MM.1S (cell line): ENCODE results near the gene LEF1.

Source experiments
- DNase-seq: peaks from one replicate; pipeline ENCODE4 v3.0.0-alpha.2; 2015
- H2AFZ ChIP-seq: fragments of 300-600 bp; sonication (generic); 2 replicates; pipeline ENCODE4 v1.6.0; 2016; ENCODE audit warnings: antibody characterized with exemption, low read length
- H3F3A ChIP-seq: fragments of 300-600 bp; sonication (generic); 2 replicates; pipeline ENCODE4 v1.6.1; 2016; ENCODE audit warnings: mild to moderate bottlenecking, antibody characterized with exemption, low read length, moderate library complexity, mixed read lengths; ENCODE audit not compliant: insufficient read depth
- H3K27ac ChIP-seq: fragments of 300-600 bp; sonication (generic); 2 replicates; pipeline ENCODE4 v1.5.1; 2016; ENCODE audit warnings: mild to moderate bottlenecking, low read length
- H3K27me3 ChIP-seq: fragments of 300-600 bp; sonication (generic); replicated peaks from 2 replicates; pipeline ENCODE4 v1.6.0; 2016; ENCODE audit warnings: low read length; ENCODE audit not compliant: insufficient read depth
- H3K36me3 ChIP-seq: fragments of 300-600 bp; sonication (generic); replicated peaks from 2 replicates; pipeline ENCODE4 v1.6.1; 2016; ENCODE audit warnings: mild to moderate bottlenecking, low read length, mixed read lengths; ENCODE audit not compliant: insufficient read depth
- H3K4me1 ChIP-seq: fragments of 300-600 bp; sonication (generic); 2 replicates; pipeline ENCODE4 v1.6.1; 2016; ENCODE audit warnings: low read length, mixed read lengths
- H3K4me2 ChIP-seq: fragments of 300-600 bp; sonication (generic); 2 replicates; pipeline ENCODE4 v1.6.0; 2016; ENCODE audit warnings: low read depth, low read length
- H3K4me3 ChIP-seq: fragments of 300-600 bp; sonication (generic); 2 replicates; pipeline ENCODE4 v1.5.1; 2016; ENCODE audit warnings: low read length, mixed read lengths
- H3K79me2 ChIP-seq: fragments of 300-600 bp; sonication (generic); 2 replicates; pipeline ENCODE4 v1.6.1; 2016; ENCODE audit warnings: mixed run types, low read length, mixed read lengths
- H3K9ac ChIP-seq: fragments of 300-600 bp; sonication (generic); 2 replicates; pipeline ENCODE4 v1.6.1; 2016; ENCODE audit warnings: low read length, mixed read lengths
- H3K9me2 ChIP-seq: fragments of 300-600 bp; sonication (generic); replicated peaks from 2 replicates; pipeline ENCODE4 v1.6.1; 2016; ENCODE audit warnings: mild to moderate bottlenecking, low read length, mixed read lengths; ENCODE audit not compliant: insufficient read depth
- H3K9me3 ChIP-seq: fragments of 300-600 bp; sonication (generic); replicated peaks from 2 replicates; pipeline ENCODE4 v1.6.1; 2016; ENCODE audit warnings: mild to moderate bottlenecking, low read length, mixed read lengths; ENCODE audit not compliant: insufficient read depth
- H4K20me1 ChIP-seq: fragments of 300-600 bp; sonication (generic); 2 replicates; pipeline ENCODE4 v1.6.1; 2016; ENCODE audit warnings: mild to moderate bottlenecking, low read length, moderate library complexity, mixed read lengths; ENCODE audit not compliant: insufficient read depth
- CTCF ChIP-seq: fragments of 300-600 bp; sonication (generic); IDR thresholded peaks from 2 replicates; pipeline ENCODE4 v1.5.1; 2016; ENCODE audit warnings: antibody characterized with exemption, low read length, mixed read lengths
- EZH2 ChIP-seq: fragments of 300-600 bp; sonication (generic); optimal IDR thresholded peaks from 2 replicates; pipeline ENCODE3; 2017; ENCODE audit warnings: low read depth, mild to moderate bottlenecking, antibody characterized with exemption, low read length, mixed read lengths
- EZH2phosphoT487 ChIP-seq: fragments of 300-600 bp; sonication (generic); IDR thresholded peaks from 2 replicates; pipeline ENCODE4 v1.6.1; 2018; ENCODE audit warnings: antibody characterized with exemption, low read length

Gene LEF1

GRCh38 chr4:108141213-108141950 lies 27.4 kb downstream of the LEF1 start:
- H2AFZ ChIP-seq: no peak overlapping the region
- H3K36me3 ChIP-seq: no peaks in the 10 kb centered on the region
- no peaks in the 10 kb centered on the region for H3K9me3 ChIP-seq
- no peak for TF ChIP-seq EZH2phosphoT487
- no peak for TF ChIP-seq CTCF
- no peak for TF ChIP-seq EZH2
- no peak overlapping the region for H3K9ac ChIP-seq
- no peaks in the 10 kb centered on the region for H3K27me3 ChIP-seq
- peaks cover 7% of the 10 kb centered on the region; the same call in 1 of the 2 replicates for H3K4me1 ChIP-seq
- H3K9me2 ChIP-seq: no peaks in the 10 kb centered on the region
- no peaks in the 10 kb centered on the region for H3F3A ChIP-seq
- DNase-seq: no peak
- no peaks in the 10 kb centered on the region for H4K20me1 ChIP-seq
- H3K4me3 ChIP-seq: no peak overlapping the region
- no peak overlapping the region for H3K27ac ChIP-seq
- peaks cover 75% of the 10 kb centered on the region for H3K79me2 ChIP-seq
- H3K4me2 ChIP-seq: no peak overlapping the region

- H2AFZ ChIP-seq: no peak overlapping the region
- no peak overlapping the region for H3K4me2 ChIP-seq
- H3F3A ChIP-seq: no peaks in the 10 kb centered on the region
- no peaks in the 10 kb centered on the region for H4K20me1 ChIP-seq
- H3K9me3 ChIP-seq: no peaks in the 10 kb centered on the region
- DNase-seq: no peak
- no peaks in the 10 kb centered on the region for H3K27me3 ChIP-seq
- no peak overlapping the region for H3K27ac ChIP-seq
- H3K4me1 ChIP-seq: peaks cover 7% of the 10 kb centered on the region; the same call in 1 of the 2 replicates
- H3K9me2 ChIP-seq: no peaks in the 10 kb centered on the region
- H3K79me2 ChIP-seq: peaks cover 76% of the 10 kb centered on the region
- H3K36me3 ChIP-seq: no peaks in the 10 kb centered on the region
- no peak for TF ChIP-seq EZH2phosphoT487
- H3K9ac ChIP-seq: no peak overlapping the region
- H3K4me3 ChIP-seq: no peak overlapping the region
Observed at GRCh38 chr4:108140328-108140727, 28.4 kb downstream of the LEF1 start.

- Histone ChIP-seq H3K9me2 (no peaks in the 10 kb centered on the region), H3K9ac (no peak overlapping the region)
Observed at GRCh38 chr4:108139089-108139488, 29.6 kb downstream of the LEF1 start.

More at GRCh38 chr4:108139089-108139488, 29.6 kb downstream of the LEF1 start:
- Histone ChIP-seq H2AFZ (no peak overlapping the region), H3K4me3 (no peak overlapping the region), H3K36me3 (no peaks in the 10 kb centered on the region), H3K4me1 (peaks cover 7% of the 10 kb centered on the region; the same call in 1 of the 2 replicates), H4K20me1 (no peaks in the 10 kb centered on the region), H3K9me3 (no peaks in the 10 kb centered on the region), H3K4me2 (no peak overlapping the region), H3F3A (no peaks in the 10 kb centered on the region), H3K79me2 (peaks cover 77% of the 10 kb centered on the region), H3K27ac (no peak overlapping the region), H3K27me3 (no peaks in the 10 kb centered on the region)
- no peak for TF ChIP-seq CTCF
- no peak for TF ChIP-seq EZH2
- TF ChIP-seq EZH2phosphoT487: no peak
- no peak for DNase-seq
